HG02759 (cell line): Measurements from ENCODE around the gene CROCC2.

ENCODE experiments used
- ATAC-seq: cut with Tn5 transposase; IDR thresholded peaks from one replicate; pipeline ENCODE4 v1.9.1; 2021; ENCODE audit warnings: mild to moderate bottlenecking, moderate library complexity; ENCODE audit not compliant: unreplicated experiment

The CROCC2 gene

GRCh38 chr2:240983361-240983995 is 77.3 kb downstream of the CROCC2 start:
- ATAC-seq: peak; percentile 48

GRCh38 chr2:240983996-240984498 is 77.9 kb downstream of the CROCC2 start:
- no peak for ATAC-seq

GRCh38 chr2:240985881-240986786 is 80.0 kb downstream of the CROCC2 start:
- no peak for ATAC-seq

- no peak for ATAC-seq
These were observed 80.8 kb downstream of the CROCC2 start for GRCh38 chr2:240986787-240987411.

GRCh38 chr2:240987588-240987987 is 81.5 kb downstream of the CROCC2 start:
- no peak for ATAC-seq

GRCh38 chr2:240988146-240988545 is 82.0 kb downstream of the CROCC2 start:
- ATAC-seq: no peak

GRCh38 chr2:240988571-240989271 is 82.6 kb downstream of the CROCC2 start:
- ATAC-seq: no peak

GRCh38 chr2:240989451-240990265 is 83.5 kb downstream of the CROCC2 start:
- ATAC-seq: no peak

- ATAC-seq: no peak
These were observed 84.1 kb downstream of the CROCC2 start for GRCh38 chr2:240990266-240990529.

- no peak for ATAC-seq
These were observed 84.7 kb downstream of the CROCC2 start for GRCh38 chr2:240990726-240991377.

GRCh38 chr2:240991378-240992263 is 85.5 kb downstream of the CROCC2 start:
- ATAC-seq: no peak

- no peak for ATAC-seq
These were observed 86.6 kb downstream of the CROCC2 start for GRCh38 chr2:240992572-240993291.

GRCh38 chr2:240993446-240994170 is 87.5 kb downstream of the CROCC2 start:
- ATAC-seq: no peak

- ATAC-seq: no peak
These were observed 88.2 kb downstream of the CROCC2 start for GRCh38 chr2:240994171-240994896.

GRCh38 chr2:240995041-240996021 is 89.2 kb downstream of the CROCC2 start:
- no peak for ATAC-seq
